ENCODE data around the gene BCL2L11. TPM values are rescaled to one million over a fixed set of nuclear protein-coding genes. Genes with fewer than 3 reads are reported as not detected.
A peak's percentile ranks its signal among the peaks of the same experiment; 100 is the strongest.

BCL2L11 gene
- total RNA-seq, 1 experiment from 2014 or later = 21.2 TPM

DNA sequence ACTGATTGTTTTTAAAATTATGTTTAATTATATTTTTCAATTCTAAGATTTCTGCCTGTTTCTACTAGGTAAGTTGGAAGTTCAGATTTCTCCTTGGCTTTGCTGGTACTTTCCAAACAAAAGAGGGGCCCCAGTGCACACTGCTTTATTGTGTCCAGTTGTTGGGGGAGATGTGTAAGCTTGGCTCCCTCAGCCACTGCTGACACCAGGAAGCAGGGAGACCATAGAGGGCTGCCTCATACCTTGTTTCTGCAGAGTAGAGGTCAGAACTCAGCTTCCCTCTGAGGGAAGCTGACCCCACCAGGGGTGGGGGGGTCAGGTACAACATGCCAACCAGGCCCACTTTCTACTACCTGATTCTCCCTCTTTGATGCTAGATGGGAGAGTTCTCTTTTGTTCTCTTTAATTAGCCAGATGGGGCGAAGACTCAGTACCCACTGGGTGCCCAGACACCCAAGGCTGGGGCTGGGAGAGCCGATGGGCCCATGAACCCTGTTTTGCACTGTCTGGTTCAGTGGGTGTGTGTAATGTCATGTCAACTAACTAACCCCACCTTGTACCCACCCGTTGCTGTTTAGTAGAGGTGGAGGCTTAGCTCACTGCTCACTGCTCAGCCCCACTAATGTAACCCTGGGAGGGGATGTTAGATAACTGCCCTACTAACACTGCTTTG lies 14.7 kb downstream of the BCL2L11 start:
- no peak for DNase-seq
- no peak overlapping the region for H2BK20ac ChIP-seq (ENCODE audit: low read depth, low read length, poor library complexity, severe bottlenecking)
- no peak overlapping the region for H2AFZ ChIP-seq (ENCODE audit: low read length)
- no peaks in the 10 kb centered on the region for H3K79me1 ChIP-seq (ENCODE audit: insufficient read depth, low read depth, low read length, poor library complexity, severe bottlenecking)
- no peak overlapping the region for H3K56ac ChIP-seq (ENCODE audit: insufficient read length, low read depth, low read length)
- H4K91ac ChIP-seq (ENCODE audit: insufficient read length, low read depth, low read length) = no peak overlapping the region
- H2BK120ac ChIP-seq (ENCODE audit: low read depth, low read length, poor library complexity, severe bottlenecking) = no peak overlapping the region
- H3T11ph ChIP-seq (ENCODE audit: low read length) = no peak overlapping the region
- H3K27ac ChIP-seq (ENCODE audit: insufficient read length, low read depth, low read length) = no peak overlapping the region
- no peaks in the 10 kb centered on the region for H4K20me1 ChIP-seq (ENCODE audit: control insufficient read depth, insufficient read depth, insufficient read length)
- no peak overlapping the region for H3K14ac ChIP-seq (ENCODE audit: insufficient read depth, low read length)
- H2BK15ac ChIP-seq (ENCODE audit: low read depth, low read length) = no peak overlapping the region
- no peaks in the 10 kb centered on the region for H3K9me3 Mint-ChIP-seq
- WGBS (ENCODE audit: extremely low coverage, insufficient read length, low lambda C conversion rate) = no CpG with 5 or more reads among the region's 3 CpGs
- no peaks in the 10 kb centered on the region for H3K9me3 ChIP-seq (ENCODE audit: control insufficient read depth, low read depth, low read length)
- H3K36me3 Mint-ChIP-seq (ENCODE audit: insufficient read depth in 1 of 3, low read depth in 3 of 3) = peaks cover 23 to 70% (median 46%) of the 10 kb centered on the region in 3 experiments
- H3K18ac ChIP-seq (ENCODE audit: insufficient read length, low read depth, low read length) = no peak overlapping the region
- no peak overlapping the region for H3K4me3 Mint-ChIP-seq
- no peaks in the 10 kb centered on the region for H3K27me3 Mint-ChIP-seq (ENCODE audit: low read depth)
- no peak overlapping the region for H2AK5ac ChIP-seq (ENCODE audit: insufficient read length, low read length)
- H3K9ac ChIP-seq (ENCODE audit: extremely low read depth, insufficient read length, low read length) = no peak overlapping the region
- H3K23ac ChIP-seq (ENCODE audit: insufficient read length, low read depth, low read length) = no peak overlapping the region
- H3K23me2 ChIP-seq (ENCODE audit: insufficient read length, low read depth, low read length, poor library complexity, severe bottlenecking) = no peaks in the 10 kb centered on the region
- peaks cover 2% of the 10 kb centered on the region; the same call in 1 of the 2 replicates for H3K79me2 ChIP-seq (ENCODE audit: insufficient read depth, low read length)
- H3K27me3 ChIP-seq (ENCODE audit: insufficient read depth, low read length) = no peaks in the 10 kb centered on the region
- H3K4me2 ChIP-seq (ENCODE audit: insufficient read depth, insufficient read length, low read length) = no peak overlapping the region
- no peak overlapping the region for H3K4ac ChIP-seq (ENCODE audit: low read depth, low read length)
- no peaks in the 10 kb centered on the region for H3K4me1 ChIP-seq (ENCODE audit: insufficient read depth, low read length)
- peaks cover 11 to 30% of the 10 kb centered on the region in 2 experiments for H3K4me1 Mint-ChIP-seq
- H2BK12ac ChIP-seq (ENCODE audit: insufficient read length, low read depth, low read length) = no peak overlapping the region
- TF ChIP-seq, protein P1, sequence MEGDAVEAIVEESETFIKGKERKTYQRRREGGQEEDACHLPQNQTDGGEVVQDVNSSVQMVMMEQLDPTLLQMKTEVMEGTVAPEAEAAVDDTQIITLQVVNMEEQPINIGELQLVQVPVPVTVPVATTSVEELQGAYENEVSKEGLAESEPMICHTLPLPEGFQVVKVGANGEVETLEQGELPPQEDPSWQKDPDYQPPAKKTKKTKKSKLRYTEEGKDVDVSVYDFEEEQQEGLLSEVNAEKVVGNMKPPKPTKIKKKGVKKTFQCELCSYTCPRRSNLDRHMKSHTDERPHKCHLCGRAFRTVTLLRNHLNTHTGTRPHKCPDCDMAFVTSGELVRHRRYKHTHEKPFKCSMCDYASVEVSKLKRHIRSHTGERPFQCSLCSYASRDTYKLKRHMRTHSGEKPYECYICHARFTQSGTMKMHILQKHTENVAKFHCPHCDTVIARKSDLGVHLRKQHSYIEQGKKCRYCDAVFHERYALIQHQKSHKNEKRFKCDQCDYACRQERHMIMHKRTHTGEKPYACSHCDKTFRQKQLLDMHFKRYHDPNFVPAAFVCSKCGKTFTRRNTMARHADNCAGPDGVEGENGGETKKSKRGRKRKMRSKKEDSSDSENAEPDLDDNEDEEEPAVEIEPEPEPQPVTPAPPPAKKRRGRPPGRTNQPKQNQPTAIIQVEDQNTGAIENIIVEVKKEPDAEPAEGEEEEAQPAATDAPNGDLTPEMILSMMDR (conservative IDR thresholded peaks at IDR 0.05) = no peak
- H3K27ac Mint-ChIP-seq = peak overlapping the region in 1 of 3 experiments; percentile 21; a peak in 1 of 7 replicates
- no peak overlapping the region for H4K8ac ChIP-seq (replicated peaks; ENCODE audit: insufficient read length, low read depth, low read length)
- H4K5ac ChIP-seq (ENCODE audit: insufficient read length, low read depth, low read length) = no peak overlapping the region
- H2BK5ac ChIP-seq (ENCODE audit: insufficient read length, low read length) = no peak overlapping the region

Measured in H9 (cell line).